CD4-positive, alpha-beta T cell treated with Interleukin-6 at 100 ng/mL for 8 hours (primary cell): ENCODE results near the gene ZNF44.

ENCODE experiments used
- DNase-seq: peaks from one replicate; pipeline ENCODE4 v3.0.0-alpha.2; 2020; ENCODE audit warnings: mixed read lengths, low spot score

Gene ZNF44

DNA sequence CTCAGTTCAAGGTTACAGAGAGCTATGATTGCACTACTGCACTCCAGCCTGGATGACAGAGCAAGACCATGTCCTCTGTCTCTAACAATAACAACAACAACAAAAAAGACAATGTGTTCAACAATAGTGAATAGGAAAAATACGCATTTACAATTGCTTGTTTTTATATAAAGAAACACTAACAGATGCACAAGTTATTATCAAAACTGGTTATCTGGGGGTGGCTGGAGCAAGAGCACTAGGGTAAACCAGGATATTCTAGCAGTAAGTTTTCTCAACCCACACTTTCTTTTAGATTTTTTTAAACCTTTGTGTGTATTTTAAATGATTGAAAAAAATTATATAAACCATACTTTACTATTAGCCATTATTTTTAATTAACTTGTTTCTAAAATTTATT, 33.1 kb downstream of the ZNF44 start:
- DNase-seq = no peak

DNA sequence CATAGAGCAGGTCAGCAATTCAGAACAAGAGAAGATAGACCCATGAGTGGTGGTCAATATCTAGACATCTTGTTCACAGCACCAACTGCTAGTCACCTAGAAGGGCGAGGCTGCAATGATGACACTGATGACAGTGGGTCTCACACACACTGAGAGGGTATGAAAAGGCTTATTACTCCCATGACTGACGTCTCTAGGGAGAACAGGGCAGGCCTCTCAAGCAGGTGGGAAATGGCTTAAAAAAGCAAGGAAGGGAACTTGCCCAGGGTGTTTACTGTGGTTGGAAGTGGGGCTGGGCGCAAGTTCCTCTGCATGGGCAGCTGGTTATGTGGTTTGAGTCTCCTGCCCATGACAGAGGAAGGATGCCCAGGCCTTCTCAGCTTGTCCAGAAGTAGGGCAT, 33.8 kb downstream of the ZNF44 start:
- DNase-seq = no peak

DNA sequence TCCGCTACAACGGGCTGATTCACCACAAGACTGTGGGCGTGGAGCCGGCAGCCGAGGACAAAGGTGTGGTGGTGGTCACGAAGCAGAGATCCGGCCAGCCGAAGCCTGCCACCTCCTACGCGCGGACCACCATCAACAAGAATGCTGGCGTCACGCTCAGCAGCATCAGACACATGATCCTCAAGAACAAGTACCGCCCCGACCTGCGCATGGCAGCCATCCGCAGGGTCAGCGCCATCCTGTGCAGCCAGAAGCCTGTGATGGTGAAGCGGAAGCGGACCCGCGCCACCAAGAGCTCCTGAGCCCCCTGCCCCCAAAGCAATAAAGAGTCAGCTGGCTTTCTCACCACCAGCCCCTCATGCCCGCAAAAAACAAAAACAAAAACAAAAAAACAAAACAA, 34.4 kb downstream of the ZNF44 start:
- DNase-seq = no peak

DNA sequence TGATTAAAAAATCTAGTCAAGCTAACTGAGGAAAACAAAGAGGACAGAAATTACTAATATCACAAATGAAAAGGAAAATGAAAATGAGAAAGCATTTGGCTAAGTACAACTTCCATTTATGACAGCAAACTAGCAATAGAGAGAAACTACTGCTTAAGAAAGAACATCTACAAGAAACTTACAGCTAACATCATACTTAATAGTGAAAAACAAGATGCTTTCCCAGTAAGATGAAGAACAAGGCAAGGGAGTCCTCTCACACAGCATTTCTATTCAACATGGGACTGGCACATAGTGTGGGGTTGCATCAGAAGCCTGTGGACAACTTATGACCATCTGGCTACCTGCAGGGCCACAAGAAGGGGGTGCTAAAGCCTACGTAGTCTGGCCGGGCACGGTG, 39.3 kb downstream of the ZNF44 start:
- no peak for DNase-seq

DNA sequence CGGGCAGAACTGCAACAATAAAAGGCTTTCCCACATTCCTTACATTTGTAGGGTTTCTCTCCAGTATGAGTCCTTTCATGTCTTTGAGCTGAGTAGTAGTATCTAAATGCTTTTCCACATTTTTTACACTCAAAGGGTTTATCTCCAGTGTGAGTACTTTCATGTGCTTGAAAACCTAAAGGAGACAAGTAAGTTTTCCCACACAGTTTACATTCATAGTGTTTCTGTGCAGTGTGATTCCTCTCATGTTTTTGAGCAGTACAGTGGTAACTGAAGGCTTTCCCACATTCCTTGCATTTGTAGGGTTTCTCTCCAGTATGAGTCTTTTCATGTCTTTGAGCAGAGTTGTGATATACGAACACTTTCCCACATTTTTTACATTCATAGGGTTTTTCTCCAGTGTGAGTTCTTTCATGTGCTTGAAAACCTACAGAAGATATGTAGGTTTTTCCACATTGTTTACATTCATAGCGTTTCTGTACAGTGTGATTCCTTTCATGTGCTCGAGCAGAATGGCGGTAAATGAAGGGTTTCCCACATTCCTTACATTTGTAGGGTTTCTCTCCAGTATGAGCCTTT, 47.0 kb downstream of the ZNF44 start:
- DNase-seq = no peak

DNA sequence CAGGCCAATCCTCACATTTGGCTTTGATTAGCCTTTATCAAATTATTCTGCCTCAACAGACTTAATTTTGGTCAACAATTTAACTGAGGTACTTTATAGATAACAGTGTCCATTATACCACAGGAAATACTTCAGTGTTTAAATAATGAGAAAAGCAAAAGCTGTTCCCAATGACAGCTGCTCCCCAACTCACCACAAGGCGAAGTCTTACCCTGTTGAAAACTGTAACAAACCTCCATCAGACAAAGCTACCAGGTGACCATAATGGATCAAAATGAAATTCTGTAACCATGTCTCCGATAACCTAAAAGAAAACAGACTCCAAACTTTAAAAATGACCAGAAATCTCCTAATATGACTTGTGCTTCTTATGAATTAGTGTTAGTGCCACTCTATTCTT, 50.3 kb downstream of the ZNF44 start:
- no peak for DNase-seq

DNA sequence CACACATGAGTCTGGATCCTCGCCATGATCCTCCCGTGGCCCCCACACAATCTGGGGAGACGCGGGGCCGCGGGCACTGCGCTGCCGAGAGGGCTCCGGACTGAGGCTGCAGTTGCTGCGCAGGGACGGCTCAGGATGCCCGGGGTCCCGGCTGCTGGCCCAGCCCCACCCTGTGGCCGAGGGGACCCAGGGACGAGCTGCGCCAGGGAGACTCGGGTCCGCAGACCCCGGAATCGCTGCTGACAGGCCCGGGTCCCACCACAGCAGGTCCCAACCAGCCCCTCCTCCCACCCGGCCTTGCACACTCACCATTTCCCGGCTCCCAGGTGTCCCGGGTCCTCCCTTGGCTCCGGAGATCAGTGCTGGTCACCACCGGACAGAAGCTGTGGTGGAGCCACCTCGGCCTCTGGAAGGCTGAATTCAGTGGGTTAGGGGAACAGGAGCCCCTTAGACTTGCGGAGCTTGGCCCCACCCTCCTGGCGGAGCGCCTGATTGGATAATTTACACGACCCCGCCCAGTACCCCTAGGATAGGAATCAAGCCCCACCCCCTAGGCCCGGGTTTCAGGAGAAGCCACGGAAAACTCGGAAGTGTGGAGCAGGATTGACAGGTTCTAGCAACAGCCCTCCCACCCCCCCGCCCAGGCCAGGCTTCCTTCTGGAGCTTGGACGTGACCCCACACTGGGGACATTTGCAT, 57.4 kb downstream of the ZNF44 start:
- no peak for DNase-seq

DNA sequence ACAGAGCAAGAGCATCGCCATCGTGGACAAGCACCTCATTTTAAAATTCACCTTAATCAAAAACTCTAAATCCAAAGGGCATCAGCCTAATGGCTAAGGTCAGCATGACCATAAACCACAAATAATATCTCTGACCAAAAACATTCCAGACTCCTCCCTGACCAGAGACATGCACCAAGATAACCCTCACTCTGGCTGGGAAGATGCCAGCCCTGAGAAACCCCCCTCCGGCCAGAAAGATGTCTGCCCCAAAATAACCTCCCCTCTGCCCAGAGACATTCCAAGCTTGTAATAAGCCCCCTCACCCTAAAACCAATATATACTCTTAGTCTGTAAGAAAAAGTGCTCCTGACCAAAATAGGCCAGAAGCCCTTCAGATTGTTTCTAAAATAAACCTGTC, 61.7 kb downstream of the ZNF44 start:
- DNase-seq = no peak

DNA sequence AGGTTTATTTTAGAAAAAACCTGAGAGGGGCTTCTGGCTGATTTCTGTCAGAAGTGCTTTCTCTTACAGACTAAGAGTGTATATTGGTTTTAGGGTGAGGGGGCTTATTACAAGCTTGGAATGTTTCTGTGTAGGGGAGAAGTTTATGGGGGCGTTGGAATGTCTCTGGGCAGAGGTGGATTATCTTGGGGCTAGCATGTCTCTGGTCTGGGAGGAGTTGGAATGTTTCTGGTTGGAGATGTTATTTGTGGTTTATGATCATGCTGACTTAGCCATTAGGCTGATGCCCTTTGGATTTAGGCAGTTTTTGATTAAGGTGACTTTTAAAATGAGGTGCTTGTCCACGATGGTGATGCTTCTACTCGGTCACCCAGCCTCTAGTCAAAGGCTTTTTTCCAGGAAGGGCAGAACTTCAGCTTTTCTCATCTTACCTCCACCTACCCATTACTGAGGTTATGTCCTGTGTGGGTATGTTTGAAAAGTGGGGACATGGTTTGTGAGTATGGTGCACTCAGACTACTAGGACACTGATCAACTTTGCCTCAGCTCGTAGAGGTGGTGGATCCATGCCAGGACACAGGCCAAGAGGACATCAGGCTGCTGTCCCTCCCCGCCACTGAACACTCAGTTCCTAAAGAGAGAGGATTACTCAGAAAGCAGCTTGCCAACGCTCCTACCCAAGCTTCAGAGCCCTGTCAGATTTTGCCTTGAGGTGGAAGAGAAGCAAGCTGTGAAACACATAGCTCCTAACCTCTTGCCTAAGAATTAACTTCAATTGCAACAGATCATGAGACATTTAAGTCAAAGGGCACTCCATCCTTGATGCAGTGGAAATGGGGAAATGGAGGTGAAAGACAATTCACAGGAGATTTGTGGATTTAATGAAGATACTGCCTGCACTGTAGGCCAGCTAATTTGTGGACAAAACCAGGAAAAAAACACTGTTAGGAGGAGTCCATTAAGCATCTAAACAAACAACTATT, 63.6 kb downstream of the ZNF44 start:
- DNase-seq = no peak

DNA sequence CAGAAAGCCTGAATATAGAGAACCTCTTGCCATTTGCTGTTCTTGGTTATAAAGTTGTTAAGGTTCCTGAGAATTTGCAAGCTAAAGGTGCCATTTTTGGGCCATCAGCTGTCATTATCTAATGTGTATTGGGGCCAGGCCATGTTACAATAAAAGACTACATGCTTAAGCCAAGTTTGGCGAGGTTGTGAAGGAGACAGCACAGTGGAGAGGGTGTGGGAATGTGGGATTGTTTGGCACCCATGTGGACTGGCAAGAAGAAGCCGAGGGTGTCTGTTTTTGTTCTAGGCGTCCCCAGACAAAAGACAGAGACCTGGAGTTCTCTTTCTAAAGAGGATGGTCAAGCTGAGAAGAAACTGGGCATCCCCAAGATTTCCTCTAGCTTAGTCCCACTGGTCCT, 64.7 kb downstream of the ZNF44 start:
- DNase-seq = no peak

DNA sequence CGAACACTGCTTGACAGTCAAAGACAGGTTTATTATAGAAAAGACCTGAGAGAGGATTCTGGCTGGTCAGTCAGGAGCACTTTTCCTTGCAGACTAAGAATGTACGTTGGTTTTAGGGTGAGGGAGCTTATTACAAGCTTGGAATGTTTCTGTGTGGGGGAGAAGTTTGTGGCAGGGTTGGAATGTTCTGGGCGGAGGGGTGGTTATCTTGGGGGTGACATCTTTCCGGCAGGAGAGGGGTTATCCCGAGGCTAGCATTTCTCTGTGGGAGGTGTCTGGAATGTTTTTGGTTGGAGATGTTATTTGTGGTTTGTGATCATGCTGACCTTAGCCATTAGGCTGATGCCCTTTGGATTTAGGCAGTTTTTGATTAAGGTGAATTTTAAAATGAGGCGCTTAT, 70.0 kb downstream of the ZNF44 start:
- no peak for DNase-seq

DNA sequence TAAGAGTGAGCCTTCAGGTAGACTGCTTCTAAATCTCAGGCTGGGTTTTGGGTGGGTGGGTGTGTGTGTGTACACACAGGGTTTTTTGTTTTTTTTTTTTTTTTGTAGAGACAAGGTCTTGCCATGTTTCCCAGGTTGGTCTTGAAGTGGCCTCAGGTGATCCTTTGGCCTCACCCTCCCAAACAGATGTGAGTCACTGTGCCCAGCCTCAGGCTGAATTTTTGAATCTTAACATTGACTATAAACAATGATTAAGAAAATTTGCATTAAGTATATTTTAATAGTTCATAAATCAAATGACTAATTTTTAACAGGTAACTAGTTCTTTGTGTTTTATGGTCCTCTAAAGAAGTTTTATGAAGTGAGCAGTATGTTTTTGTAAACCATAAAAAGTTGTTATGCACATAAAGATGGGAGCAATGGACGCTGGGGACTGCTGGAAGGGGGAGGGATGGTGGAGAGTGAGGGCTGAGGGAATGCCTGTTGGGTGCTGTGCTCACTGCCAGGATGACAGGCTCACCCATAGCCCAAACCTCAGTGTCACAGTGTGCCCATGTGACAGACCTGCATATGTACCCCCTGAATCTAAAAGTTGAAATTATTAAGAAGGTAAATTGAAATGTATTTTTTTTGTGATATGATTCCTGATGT, 71.6 kb downstream of the ZNF44 start:
- no peak for DNase-seq
